ENCODE data around the gene USP10. TPM values are rescaled to one million over a fixed set of nuclear protein-coding genes. Genes with fewer than 3 reads are reported as not detected.

USP10 gene
- total and polyA plus RNA-seq, 4 donors: 28.2 to 46.1 (median 42.0) TPM

DNA sequence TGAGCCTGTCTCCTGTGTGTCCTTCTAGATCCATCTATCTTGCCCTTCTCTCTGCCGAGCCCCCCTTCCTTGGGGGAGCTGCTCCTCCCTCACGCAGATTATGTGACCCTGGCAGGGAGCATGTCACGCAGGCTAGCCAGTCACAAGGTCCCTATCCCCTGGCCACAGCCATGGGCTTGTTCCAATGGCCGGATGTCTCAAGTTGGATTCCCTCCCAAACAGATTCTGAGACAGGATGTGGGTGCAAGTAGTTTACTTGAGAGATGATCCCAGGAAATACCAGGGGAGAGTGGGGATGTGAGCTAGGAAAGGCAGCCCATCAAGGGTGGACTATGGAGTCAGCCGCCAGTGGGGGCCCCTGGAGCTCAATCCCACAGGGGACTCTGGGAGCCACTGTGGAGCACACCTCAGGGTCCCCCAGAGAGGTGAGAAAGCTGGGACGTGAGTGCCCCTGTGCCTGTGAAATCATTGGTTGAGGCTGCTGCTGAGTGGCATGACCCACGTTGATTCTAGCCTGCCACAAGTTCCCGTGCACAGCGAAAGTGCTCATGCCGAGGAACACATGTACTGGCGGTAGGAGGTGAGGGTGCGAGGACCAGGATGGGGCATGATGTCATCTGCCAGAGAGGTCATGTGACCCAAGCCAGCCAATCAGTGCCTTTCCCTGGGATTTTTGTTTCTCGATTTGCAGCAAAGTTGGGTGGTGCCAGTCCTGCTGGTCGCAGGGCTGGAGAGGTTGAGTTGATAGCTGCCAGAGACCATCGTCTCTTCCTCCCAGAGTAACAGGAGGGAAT lies 113.5 kb downstream of the USP10 start:
- 68% methylated on average over 15 of the region's 15 CpGs for WGBS

DNA sequence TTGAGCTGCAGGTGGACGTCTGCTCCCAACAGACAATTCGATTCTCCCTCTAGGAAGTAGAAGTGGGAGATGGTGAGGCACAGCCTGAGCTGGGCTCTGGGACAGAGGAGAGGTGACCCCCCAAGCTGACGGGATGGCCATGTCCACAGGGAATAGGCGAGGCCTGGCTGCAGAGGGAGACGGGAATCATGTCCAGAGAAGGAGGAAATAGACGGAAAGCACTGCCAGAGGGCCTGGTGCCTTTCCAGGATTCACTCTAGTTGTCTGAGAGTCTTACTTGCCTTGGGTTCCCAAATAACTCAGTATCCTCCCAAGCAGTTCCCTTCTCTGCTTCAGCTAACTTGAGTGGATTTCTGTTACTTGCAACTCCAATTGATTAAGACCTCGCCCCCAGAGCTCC lies 115.7 kb downstream of the USP10 start:
- Histone ChIP-seq H3K9ac (ENCODE audit: low read depth in 1 of 2, low read length in 2 of 2) (no peak overlapping the region), H3K4me3 (ENCODE audit: low read depth in 1 of 3, low read length in 3 of 3) (no peak overlapping the region), H3K27ac (ENCODE audit: low read depth in 1 of 2, low read length in 2 of 2) (no peak overlapping the region), H3K36me3 (ENCODE audit: control insufficient read depth in 4 of 4, insufficient read depth in 3 of 4, low read depth in 1 of 4, low read length in 3 of 4) (no peaks in the 10 kb centered on the region), H3K27me3 (ENCODE audit: control insufficient read depth in 4 of 4, insufficient read depth in 4 of 4, low read length in 3 of 4) (peaks cover 0 to 3% (median under 1%) of the 10 kb centered on the region in 4 donors), H3K4me1 (ENCODE audit: control insufficient read depth in 4 of 4, insufficient read depth in 4 of 4, low read length in 3 of 4) (peaks cover 0 to 6% (median 4%) of the 10 kb centered on the region in 4 donors), H3K9me3 (ENCODE audit: control insufficient read depth in 4 of 4, low read length in 3 of 4) (no peaks in the 10 kb centered on the region)
- 73% methylated on average over 7 of the region's 7 CpGs for WGBS
- TF ChIP-seq TAF1 (conservative IDR thresholded peaks at IDR 0.05): no peak
- TF ChIP-seq, protein P1, sequence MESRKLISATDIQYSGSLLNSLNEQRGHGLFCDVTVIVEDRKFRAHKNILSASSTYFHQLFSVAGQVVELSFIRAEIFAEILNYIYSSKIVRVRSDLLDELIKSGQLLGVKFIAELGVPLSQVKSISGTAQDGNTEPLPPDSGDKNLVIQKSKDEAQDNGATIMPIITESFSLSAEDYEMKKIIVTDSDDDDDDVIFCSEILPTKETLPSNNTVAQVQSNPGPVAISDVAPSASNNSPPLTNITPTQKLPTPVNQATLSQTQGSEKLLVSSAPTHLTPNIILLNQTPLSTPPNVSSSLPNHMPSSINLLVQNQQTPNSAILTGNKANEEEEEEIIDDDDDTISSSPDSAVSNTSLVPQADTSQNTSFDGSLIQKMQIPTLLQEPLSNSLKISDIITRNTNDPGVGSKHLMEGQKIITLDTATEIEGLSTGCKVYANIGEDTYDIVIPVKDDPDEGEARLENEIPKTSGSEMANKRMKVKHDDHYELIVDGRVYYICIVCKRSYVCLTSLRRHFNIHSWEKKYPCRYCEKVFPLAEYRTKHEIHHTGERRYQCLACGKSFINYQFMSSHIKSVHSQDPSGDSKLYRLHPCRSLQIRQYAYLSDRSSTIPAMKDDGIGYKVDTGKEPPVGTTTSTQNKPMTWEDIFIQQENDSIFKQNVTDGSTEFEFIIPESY (IDR thresholded peaks at IDR 0.05): no peak
- TF ChIP-seq HNF4A (conservative IDR thresholded peaks at IDR 0.05): no peak
- TF ChIP-seq EGR1 (IDR thresholded peaks at IDR 0.05; ENCODE audit: low read depth in 2 of 2): no peak
- TF ChIP-seq NR2F2 (IDR thresholded peaks at IDR 0.05): no peak
- no peak for TF ChIP-seq FOXA2 (IDR thresholded peaks at IDR 0.05)
- TF ChIP-seq, protein P2, sequence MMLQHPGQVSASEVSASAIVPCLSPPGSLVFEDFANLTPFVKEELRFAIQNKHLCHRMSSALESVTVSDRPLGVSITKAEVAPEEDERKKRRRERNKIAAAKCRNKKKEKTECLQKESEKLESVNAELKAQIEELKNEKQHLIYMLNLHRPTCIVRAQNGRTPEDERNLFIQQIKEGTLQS (IDR thresholded peaks at IDR 0.05): no peak
- no peak for DNase-seq (ENCODE audit: low spot score)

More for the DNA sequence above, 113.5 kb downstream of the USP10 start:
- TF ChIP-seq, protein P3, sequence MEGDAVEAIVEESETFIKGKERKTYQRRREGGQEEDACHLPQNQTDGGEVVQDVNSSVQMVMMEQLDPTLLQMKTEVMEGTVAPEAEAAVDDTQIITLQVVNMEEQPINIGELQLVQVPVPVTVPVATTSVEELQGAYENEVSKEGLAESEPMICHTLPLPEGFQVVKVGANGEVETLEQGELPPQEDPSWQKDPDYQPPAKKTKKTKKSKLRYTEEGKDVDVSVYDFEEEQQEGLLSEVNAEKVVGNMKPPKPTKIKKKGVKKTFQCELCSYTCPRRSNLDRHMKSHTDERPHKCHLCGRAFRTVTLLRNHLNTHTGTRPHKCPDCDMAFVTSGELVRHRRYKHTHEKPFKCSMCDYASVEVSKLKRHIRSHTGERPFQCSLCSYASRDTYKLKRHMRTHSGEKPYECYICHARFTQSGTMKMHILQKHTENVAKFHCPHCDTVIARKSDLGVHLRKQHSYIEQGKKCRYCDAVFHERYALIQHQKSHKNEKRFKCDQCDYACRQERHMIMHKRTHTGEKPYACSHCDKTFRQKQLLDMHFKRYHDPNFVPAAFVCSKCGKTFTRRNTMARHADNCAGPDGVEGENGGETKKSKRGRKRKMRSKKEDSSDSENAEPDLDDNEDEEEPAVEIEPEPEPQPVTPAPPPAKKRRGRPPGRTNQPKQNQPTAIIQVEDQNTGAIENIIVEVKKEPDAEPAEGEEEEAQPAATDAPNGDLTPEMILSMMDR (IDR thresholded peaks at IDR 0.05; ENCODE audit: low read depth, low read length, missing input control): no peak
- TF ChIP-seq HNF4A (conservative IDR thresholded peaks at IDR 0.05) (no peak), FOXA1 (IDR thresholded peaks at IDR 0.05) (no peak)
- TF ChIP-seq, protein P4, sequence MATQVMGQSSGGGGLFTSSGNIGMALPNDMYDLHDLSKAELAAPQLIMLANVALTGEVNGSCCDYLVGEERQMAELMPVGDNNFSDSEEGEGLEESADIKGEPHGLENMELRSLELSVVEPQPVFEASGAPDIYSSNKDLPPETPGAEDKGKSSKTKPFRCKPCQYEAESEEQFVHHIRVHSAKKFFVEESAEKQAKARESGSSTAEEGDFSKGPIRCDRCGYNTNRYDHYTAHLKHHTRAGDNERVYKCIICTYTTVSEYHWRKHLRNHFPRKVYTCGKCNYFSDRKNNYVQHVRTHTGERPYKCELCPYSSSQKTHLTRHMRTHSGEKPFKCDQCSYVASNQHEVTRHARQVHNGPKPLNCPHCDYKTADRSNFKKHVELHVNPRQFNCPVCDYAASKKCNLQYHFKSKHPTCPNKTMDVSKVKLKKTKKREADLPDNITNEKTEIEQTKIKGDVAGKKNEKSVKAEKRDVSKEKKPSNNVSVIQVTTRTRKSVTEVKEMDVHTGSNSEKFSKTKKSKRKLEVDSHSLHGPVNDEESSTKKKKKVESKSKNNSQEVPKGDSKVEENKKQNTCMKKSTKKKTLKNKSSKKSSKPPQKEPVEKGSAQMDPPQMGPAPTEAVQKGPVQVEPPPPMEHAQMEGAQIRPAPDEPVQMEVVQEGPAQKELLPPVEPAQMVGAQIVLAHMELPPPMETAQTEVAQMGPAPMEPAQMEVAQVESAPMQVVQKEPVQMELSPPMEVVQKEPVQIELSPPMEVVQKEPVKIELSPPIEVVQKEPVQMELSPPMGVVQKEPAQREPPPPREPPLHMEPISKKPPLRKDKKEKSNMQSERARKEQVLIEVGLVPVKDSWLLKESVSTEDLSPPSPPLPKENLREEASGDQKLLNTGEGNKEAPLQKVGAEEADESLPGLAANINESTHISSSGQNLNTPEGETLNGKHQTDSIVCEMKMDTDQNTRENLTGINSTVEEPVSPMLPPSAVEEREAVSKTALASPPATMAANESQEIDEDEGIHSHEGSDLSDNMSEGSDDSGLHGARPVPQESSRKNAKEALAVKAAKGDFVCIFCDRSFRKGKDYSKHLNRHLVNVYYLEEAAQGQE (IDR thresholded peaks at IDR 0.05): no peak
- no peaks in the 10 kb centered on the region for H3K9me3 ChIP-seq (ENCODE audit: control insufficient read depth in 4 of 4, low read length in 3 of 4)
- no peaks in the 10 kb centered on the region for H3K4me1 ChIP-seq (ENCODE audit: control insufficient read depth in 4 of 4, insufficient read depth in 4 of 4, low read length in 3 of 4)
- no peak overlapping the region for H3K9ac ChIP-seq (ENCODE audit: low read depth in 1 of 2, low read length in 2 of 2)
- no peaks in the 10 kb centered on the region for H3K27me3 ChIP-seq (ENCODE audit: control insufficient read depth in 4 of 4, insufficient read depth in 4 of 4, low read length in 3 of 4)
- H3K4me3 ChIP-seq (ENCODE audit: low read depth in 1 of 3, low read length in 3 of 3): no peak overlapping the region
- no peak for DNase-seq (ENCODE audit: low spot score)
- no peaks in the 10 kb centered on the region for H3K36me3 ChIP-seq (ENCODE audit: control insufficient read depth in 4 of 4, insufficient read depth in 3 of 4, low read depth in 1 of 4, low read length in 3 of 4)
- no peak overlapping the region for H3K27ac ChIP-seq (ENCODE audit: low read depth in 1 of 2, low read length in 2 of 2)

All from liver (tissue), 9 donors.